ENCODE data around the gene MPRIP.
"Not testable (repeated sequence)": the region's sequence is repeated elsewhere in the genome, so short reads cannot be mapped to it uniquely, and the experiment has no call there.

GRCh38 chr17:17016199-17017197, 25.8 kb upstream of the MPRIP start:
- TF ChIP-seq, protein P1, sequence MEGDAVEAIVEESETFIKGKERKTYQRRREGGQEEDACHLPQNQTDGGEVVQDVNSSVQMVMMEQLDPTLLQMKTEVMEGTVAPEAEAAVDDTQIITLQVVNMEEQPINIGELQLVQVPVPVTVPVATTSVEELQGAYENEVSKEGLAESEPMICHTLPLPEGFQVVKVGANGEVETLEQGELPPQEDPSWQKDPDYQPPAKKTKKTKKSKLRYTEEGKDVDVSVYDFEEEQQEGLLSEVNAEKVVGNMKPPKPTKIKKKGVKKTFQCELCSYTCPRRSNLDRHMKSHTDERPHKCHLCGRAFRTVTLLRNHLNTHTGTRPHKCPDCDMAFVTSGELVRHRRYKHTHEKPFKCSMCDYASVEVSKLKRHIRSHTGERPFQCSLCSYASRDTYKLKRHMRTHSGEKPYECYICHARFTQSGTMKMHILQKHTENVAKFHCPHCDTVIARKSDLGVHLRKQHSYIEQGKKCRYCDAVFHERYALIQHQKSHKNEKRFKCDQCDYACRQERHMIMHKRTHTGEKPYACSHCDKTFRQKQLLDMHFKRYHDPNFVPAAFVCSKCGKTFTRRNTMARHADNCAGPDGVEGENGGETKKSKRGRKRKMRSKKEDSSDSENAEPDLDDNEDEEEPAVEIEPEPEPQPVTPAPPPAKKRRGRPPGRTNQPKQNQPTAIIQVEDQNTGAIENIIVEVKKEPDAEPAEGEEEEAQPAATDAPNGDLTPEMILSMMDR (IDR thresholded peaks at IDR 0.05): not testable (repeated sequence)
- not testable (repeated sequence) for TF ChIP-seq POLR2A (IDR thresholded peaks at IDR 0.05)

Measured in Peyer's patch (tissue), 4 donors.